Measurements from ENCODE around the gene ARL6IP6. TPM values are rescaled to one million over a fixed set of nuclear protein-coding genes. Genes with fewer than 3 reads are reported as not detected.
"Not testable (repeated sequence)": the region's sequence is repeated elsewhere in the genome, so short reads cannot be mapped to it uniquely, and the experiment has no call there.

Gene ARL6IP6
- total and polyA plus RNA-seq, 4 experiments from 2014 or later, result 21.4 to 42.6 (median 25.2) TPM

DNA sequence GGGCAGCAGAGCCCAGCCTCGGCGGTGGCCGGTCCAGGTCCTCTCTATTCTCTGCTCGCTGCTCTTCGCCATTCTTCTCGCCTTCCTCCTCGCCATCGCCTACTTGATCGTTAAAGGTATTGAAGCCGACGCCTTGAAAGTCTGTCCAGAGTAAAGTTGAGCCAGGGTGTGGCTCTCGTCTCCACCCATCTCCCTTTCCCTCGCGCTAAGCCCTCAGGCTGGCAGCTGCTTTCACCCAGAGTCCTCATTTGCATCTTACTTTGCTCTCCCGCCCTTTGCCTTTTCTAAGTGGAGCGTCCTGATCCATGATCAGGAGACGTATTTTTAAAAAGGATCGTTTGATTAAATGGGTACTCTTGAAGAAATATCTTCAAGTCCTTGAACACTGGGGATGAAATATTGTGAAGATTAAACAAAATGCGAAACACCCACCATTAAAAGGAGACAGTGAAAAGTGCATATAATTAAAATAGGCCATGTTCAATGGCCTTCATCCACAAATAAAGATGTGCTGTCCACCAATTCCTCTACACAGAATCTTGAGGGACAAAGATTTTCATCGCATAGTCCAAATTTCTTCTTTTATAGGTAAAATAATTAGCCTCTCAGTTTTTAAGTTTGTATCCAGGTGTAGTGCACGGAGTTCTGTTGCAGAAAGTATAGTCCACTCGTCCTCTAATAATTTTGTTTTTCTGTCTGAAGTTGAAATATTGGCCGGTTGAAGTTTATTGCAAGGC, 657 bp downstream of the ARL6IP6 start:
- Mint-ChIP-seq H3K9me3 (peaks cover 0 to 3% (median 0%) of the 10 kb centered on the region in 8 donors), H3K4me1 (peaks cover 33 to 72% (median 54%) of the 10 kb centered on the region in 4 donors), H3K27me3 (peaks cover 0 to 2% of the 10 kb centered on the region in 2 donors), H3K36me3 (peaks cover 20 to 48% of the 10 kb centered on the region in 2 donors), H3K27ac (peak overlapping the region; percentile 95 to 100 (median 98)), H3K4me3 (peak overlapping the region; percentile 97 to 100 (median 99))
- POLR2A ChIA-PET (ENCODE audit: partially characterized antibody), result interaction anchor here (1.0 to 3.6 kb wide), 5 partner anchors 10 to 1458 kb away, joined by 3 to 50 read pairs (median 15); partner anchors contain the start of genes ARL5A, RBM43 and STAM2
- H3K4me1 ChIP-seq (ENCODE audit: insufficient read depth, low read length), result peaks cover 53% of the 10 kb centered on the region
- no peaks in the 10 kb centered on the region for H3K9me3 ChIP-seq (ENCODE audit: control insufficient read depth in 1 of 2, low read length in 2 of 2)
- H3K27ac ChIP-seq (ENCODE audit: low read depth, low read length), result peak overlapping the region; percentile 96
- no peaks in the 10 kb centered on the region for H3K27me3 ChIP-seq (ENCODE audit: insufficient read depth, low read length)
- DNase-seq, result no peak
- peak overlapping the region; percentile 89 to 94 for H3K4me3 ChIP-seq (ENCODE audit: low read length in 2 of 2)
- CTCF ChIA-PET (ENCODE audit: partially characterized antibody), result interaction anchor here (1.7 kb wide), 1 partner anchor 23 kb away, joined by 5 read pairs; no protein-coding TSS in a partner anchor
- intact Hi-C loops (cut with micrococcal nuclease), result loop anchor here (1.0 to 5.0 kb wide), 4 partner anchors 11 to 1457 kb away; partner anchors contain the start of gene RBM43
- peaks cover under 1% of the 10 kb centered on the region for H3K36me3 ChIP-seq (ENCODE audit: insufficient read depth, low read length)

DNA sequence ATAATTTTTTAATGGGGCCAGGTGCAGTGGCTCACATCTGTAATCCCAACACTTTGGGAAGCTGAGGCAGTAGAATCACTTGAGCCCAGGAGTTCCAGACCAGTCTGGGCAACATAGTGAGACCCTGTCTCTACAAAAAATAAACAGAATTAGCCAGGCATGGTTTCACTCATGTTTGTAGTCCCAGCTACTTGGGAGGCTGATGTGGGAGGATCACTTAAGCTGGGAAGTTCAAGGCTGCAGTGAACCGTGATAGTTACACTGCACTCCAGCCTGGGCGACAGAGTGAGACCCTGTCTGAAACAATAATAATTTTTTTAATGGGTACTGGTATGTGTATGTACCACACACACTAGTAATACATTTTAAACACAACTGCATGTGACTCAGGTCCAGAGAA, 2.4 kb downstream of the ARL6IP6 start:
- Mint-ChIP-seq H3K4me1 (peaks cover 30 to 61% (median 45%) of the 10 kb centered on the region in 4 donors), H3K27ac (no peak overlapping the region), H3K27me3 (peaks cover 0 to 2% of the 10 kb centered on the region in 2 donors), H3K4me3 (peak overlapping the region in 3 of 8 donors; percentile 23 to 43 (median 39)), H3K9me3 (peaks cover 0 to 3% (median 0%) of the 10 kb centered on the region in 8 donors), H3K36me3 (peaks cover 16 to 41% of the 10 kb centered on the region in 2 donors)
- no peak overlapping the region for H3K4me3 ChIP-seq (ENCODE audit: low read length in 2 of 2)
- H3K36me3 ChIP-seq (ENCODE audit: insufficient read depth, low read length), result no peaks in the 10 kb centered on the region
- ChIA-PET POLR2A (ENCODE audit: partially characterized antibody) (no interaction called here), CTCF (ENCODE audit: partially characterized antibody) (interaction anchor here (0.6 to 1.3 kb wide), 4 partner anchors 23 to 749 kb away, joined by 3 to 6 read pairs (median 4); no protein-coding TSS in a partner anchor)
- no peaks in the 10 kb centered on the region for H3K9me3 ChIP-seq (ENCODE audit: control insufficient read depth in 1 of 2, low read length in 2 of 2)
- intact Hi-C loops (cut with micrococcal nuclease), result no loop called here
- peaks cover 36% of the 10 kb centered on the region for H3K4me1 ChIP-seq (ENCODE audit: insufficient read depth, low read length)
- DNase-seq, result no peak
- H3K27ac ChIP-seq (ENCODE audit: low read depth, low read length), result no peak overlapping the region
- no peaks in the 10 kb centered on the region for H3K27me3 ChIP-seq (ENCODE audit: insufficient read depth, low read length)

- H3K4me3 Mint-ChIP-seq; H3K9me3 ChIP-seq (ENCODE audit: control insufficient read depth in 1 of 2, low read length in 2 of 2); POLR2A ChIA-PET (ENCODE audit: partially characterized antibody); H3K27ac Mint-ChIP-seq; H3K36me3 ChIP-seq (ENCODE audit: insufficient read depth, low read length); H3K27me3 Mint-ChIP-seq; H3K9me3 Mint-ChIP-seq; H3K27me3 ChIP-seq (ENCODE audit: insufficient read depth, low read length); DNase-seq; intact Hi-C loops (cut with micrococcal nuclease); H3K4me3 ChIP-seq (ENCODE audit: low read length in 2 of 2); H3K27ac ChIP-seq (ENCODE audit: low read depth, low read length): not testable (repeated sequence)
- Mint-ChIP-seq H3K4me1 (peaks cover 16 to 44% (median 31%) of the 10 kb centered on the region in 4 donors), H3K36me3 (peaks cover 11 to 25% of the 10 kb centered on the region in 2 donors)
- CTCF ChIA-PET (ENCODE audit: partially characterized antibody), result interaction anchor here (1.2 to 1.4 kb wide), 2 partner anchors 12 to 20 kb away, joined by 3 to 4 read pairs; no protein-coding TSS in a partner anchor
- H3K4me1 ChIP-seq (ENCODE audit: insufficient read depth, low read length), result peaks cover 24% of the 10 kb centered on the region
Measured at GRCh38 chr2:152722639-152723038, 4.2 kb downstream of the ARL6IP6 start.

DNA sequence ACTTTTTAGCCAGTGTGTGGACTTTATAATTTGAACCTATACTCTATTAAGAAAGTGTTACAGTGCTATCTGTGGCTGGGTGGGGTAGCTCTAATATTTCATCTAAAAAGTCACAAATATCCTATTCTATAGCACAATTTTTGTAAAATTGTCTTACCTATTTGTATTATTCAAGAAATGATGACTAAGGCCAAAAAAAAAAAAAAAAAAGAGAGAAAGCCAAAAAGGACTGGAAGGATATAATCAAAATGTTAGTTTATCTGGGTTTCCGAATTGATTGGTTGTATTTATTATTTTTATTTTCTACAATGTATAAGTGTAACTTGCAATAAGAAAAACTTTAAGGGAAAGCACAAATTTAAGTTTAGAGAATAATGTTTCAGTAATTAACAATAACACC, 5.5 kb downstream of the ARL6IP6 start:
- peaks cover 18 to 47% (median 28%) of the 10 kb centered on the region in 4 donors for H3K4me1 Mint-ChIP-seq
- H3K9me3 Mint-ChIP-seq, result no peaks in the 10 kb centered on the region
- H3K27me3 ChIP-seq (ENCODE audit: insufficient read depth, low read length), result no peaks in the 10 kb centered on the region
- no peaks in the 10 kb centered on the region for H3K36me3 ChIP-seq (ENCODE audit: insufficient read depth, low read length)
- intact Hi-C loops (cut with micrococcal nuclease), result no loop called here
- no peak overlapping the region for H3K27ac ChIP-seq (ENCODE audit: low read depth, low read length)
- no peak for DNase-seq
- H3K9me3 ChIP-seq (ENCODE audit: control insufficient read depth in 1 of 2, low read length in 2 of 2), result no peaks in the 10 kb centered on the region
- H3K27me3 Mint-ChIP-seq, result no peaks in the 10 kb centered on the region
- H3K27ac Mint-ChIP-seq, result no peak overlapping the region
- H3K4me3 ChIP-seq (ENCODE audit: low read length in 2 of 2), result no peak overlapping the region
- H3K4me1 ChIP-seq (ENCODE audit: insufficient read depth, low read length), result peaks cover 24% of the 10 kb centered on the region
- H3K4me3 Mint-ChIP-seq, result no peak overlapping the region
- ChIA-PET POLR2A (ENCODE audit: partially characterized antibody) (no interaction called here), CTCF (ENCODE audit: partially characterized antibody) (interaction anchor here (0.7 to 1.2 kb wide), 2 partner anchors 13 to 14 kb away, joined by 3 read pairs; no protein-coding TSS in a partner anchor)
- H3K36me3 Mint-ChIP-seq, result peaks cover 11 to 16% of the 10 kb centered on the region in 2 donors

GRCh38 chr2:152729844-152730243, 11.4 kb downstream of the ARL6IP6 start:
- DNase-seq, result peak in 4 of 5 donors; percentile 11 to 26 (median 16)
- CTCF ChIA-PET (ENCODE audit: partially characterized antibody), result interaction anchor here (1.0 to 1.6 kb wide), 4 partner anchors 13 to 553 kb away, joined by 3 to 6 read pairs (median 4); no protein-coding TSS in a partner anchor
- H3K4me3 ChIP-seq (ENCODE audit: low read length in 2 of 2), result no peak overlapping the region
- Mint-ChIP-seq H3K27me3 (no peaks in the 10 kb centered on the region), H3K4me3 (peak overlapping the region in 2 of 8 donors; percentile 13 to 69), H3K9me3 (no peaks in the 10 kb centered on the region), H3K36me3 (peaks cover 0 to 2% of the 10 kb centered on the region in 2 donors), H3K27ac (peak overlapping the region in 2 of 7 donors; percentile 57 to 69), H3K4me1 (peaks cover 20 to 38% (median 26%) of the 10 kb centered on the region in 4 donors)
- POLR2A ChIA-PET (ENCODE audit: partially characterized antibody), result interaction anchor here (0.6 to 5.7 kb wide), 3 partner anchors 11 to 870 kb away, joined by 3 to 50 read pairs (median 4); partner anchors contain the start of genes ARL6IP6 and PRPF40A
- no peaks in the 10 kb centered on the region for H3K36me3 ChIP-seq (ENCODE audit: insufficient read depth, low read length)
- intact Hi-C loops (cut with micrococcal nuclease), result loop anchor here (1.0 kb wide), 1 partner anchor 12 kb away; the partner anchor contains the start of gene ARL6IP6
- H3K27me3 ChIP-seq (ENCODE audit: insufficient read depth, low read length), result no peaks in the 10 kb centered on the region
- no peak overlapping the region for H3K27ac ChIP-seq (ENCODE audit: low read depth, low read length)
- H3K9me3 ChIP-seq (ENCODE audit: control insufficient read depth in 1 of 2, low read length in 2 of 2), result no peaks in the 10 kb centered on the region
- peaks cover 27% of the 10 kb centered on the region for H3K4me1 ChIP-seq (ENCODE audit: insufficient read depth, low read length)

DNA sequence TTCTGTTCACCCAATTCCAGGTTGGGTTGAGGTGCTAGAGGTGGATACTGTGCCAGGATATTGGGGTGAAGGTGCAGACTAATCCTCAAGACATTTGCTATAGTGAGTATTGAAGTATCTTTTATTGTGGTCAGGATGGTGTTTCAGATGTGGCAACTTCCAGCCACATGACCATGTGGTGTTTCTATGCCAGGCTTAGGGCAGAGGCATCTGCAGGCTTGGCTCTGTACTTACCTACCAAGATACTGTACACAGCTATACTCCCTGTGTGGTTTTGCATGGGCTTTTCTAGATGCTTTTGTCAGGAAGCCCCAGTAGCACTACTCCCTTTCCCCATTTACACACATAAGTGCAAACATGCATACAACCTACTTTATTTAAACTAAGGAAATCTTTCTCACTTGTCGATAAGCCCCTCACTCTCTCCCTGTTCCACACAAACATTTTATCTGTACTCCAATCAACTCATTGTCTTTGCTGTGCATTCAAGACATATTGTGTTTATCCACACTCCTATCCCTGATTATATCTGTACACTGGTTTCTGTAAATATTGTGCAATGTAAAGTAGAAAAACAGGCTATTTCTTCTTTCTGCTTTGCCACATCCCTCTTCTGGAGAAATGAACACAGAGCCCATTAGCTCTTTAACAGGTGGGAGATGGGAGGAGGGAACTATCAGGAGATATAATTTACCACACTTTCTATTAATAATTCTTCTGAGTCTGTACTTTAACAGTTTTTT, 12.3 kb downstream of the ARL6IP6 start:
- Mint-ChIP-seq H3K27me3 (no peaks in the 10 kb centered on the region), H3K9me3 (no peaks in the 10 kb centered on the region), H3K4me3 (peak overlapping the region in 6 of 8 donors; percentile 17 to 69 (median 35)), H3K4me1 (peaks cover 20 to 38% (median 25%) of the 10 kb centered on the region in 4 donors), H3K36me3 (peaks cover 0 to 4% of the 10 kb centered on the region in 2 donors), H3K27ac (peak overlapping the region in 5 of 7 donors; percentile 6 to 75 (median 57))
- ChIA-PET POLR2A (ENCODE audit: partially characterized antibody) (interaction anchor here (5.7 kb wide), 1 partner anchor 13 kb away, joined by 50 read pairs; the partner anchor contains the start of genes ARL6IP6 and PRPF40A), CTCF (ENCODE audit: partially characterized antibody) (interaction anchor here (1.4 to 2.3 kb wide), 2 partner anchors 12 to 554 kb away, joined by 4 to 15 read pairs; no protein-coding TSS in a partner anchor)
- intact Hi-C loops (cut with micrococcal nuclease), result loop anchor here (1.0 kb wide), 1 partner anchor 12 kb away; the partner anchor contains the start of gene ARL6IP6
- Histone ChIP-seq H3K4me3 (ENCODE audit: low read length in 2 of 2) (no peak overlapping the region), H3K9me3 (ENCODE audit: control insufficient read depth in 1 of 2, low read length in 2 of 2) (no peaks in the 10 kb centered on the region), H3K27ac (ENCODE audit: low read depth, low read length) (no peak overlapping the region), H3K27me3 (ENCODE audit: insufficient read depth, low read length) (no peaks in the 10 kb centered on the region), H3K36me3 (ENCODE audit: insufficient read depth, low read length) (no peaks in the 10 kb centered on the region), H3K4me1 (ENCODE audit: insufficient read depth, low read length) (peaks cover 27% of the 10 kb centered on the region)
- DNase-seq, result peak; percentile 74 to 80 (median 75)

Measured in CD4-positive, alpha-beta memory T cell (primary cell).